NCI-H1092 treated with DMSO at 0.1 percent for 48 hours (cell line): ENCODE results near the gene SSU72.

ENCODE experiments used
- DNase-seq: peaks from one replicate; lab custom pipeline; 2025; lab: John Stamatoyannopoulos, UW

The SSU72 gene

DNA sequence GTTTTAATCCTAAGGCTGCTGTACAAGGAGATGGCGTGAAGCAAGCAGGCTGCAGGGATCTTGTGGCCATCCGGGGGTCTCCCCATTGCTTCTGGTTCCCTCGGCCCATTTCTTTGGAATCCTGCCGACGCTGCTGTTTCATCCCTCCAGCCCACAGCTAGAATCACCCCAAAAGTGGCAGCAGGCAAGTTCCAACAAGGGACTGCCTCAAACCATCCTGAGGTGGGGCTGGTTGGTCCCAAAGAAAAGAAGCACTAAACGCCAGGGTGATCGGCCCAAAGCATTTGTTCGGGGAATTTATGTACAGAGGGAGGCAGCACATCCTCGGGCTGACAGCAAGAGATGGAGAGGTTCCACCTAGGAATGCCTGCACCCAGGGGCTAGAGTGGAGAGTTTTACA lies 36.1 kb upstream of the SSU72 start:
- DNase-seq, result no peak

DNA sequence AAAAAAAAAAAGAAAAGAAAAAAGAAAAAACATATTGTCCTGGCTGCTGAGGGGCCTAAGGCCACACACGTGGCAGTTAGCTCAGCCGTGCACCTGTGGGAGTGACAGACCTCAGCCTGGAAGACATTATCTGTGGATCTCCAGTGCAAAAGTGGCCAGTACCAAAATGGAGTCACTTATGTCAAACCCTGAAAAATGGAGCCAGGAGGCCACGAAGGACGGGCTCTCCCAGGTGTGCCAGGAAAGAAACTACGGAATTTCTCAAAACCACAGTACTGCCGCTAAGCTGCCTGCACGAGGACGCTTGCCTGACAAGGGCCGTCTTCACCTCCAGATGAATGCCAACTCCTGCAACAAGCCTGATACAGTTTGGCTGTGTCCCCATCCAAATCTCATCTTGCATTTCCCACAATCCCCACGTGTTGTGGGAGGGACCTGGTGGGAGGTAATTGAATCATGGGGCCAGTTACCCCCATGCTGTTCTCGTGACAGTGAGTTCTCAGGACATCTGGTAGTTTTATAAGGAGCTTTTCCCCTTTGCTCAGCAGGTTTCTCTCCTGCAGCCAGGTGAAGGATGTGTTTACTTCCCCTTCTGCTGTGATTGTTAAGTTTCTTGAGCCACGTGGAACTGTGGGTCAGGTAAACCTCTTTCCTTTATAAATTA lies 35.3 kb upstream of the SSU72 start:
- DNase-seq, result no peak

DNA sequence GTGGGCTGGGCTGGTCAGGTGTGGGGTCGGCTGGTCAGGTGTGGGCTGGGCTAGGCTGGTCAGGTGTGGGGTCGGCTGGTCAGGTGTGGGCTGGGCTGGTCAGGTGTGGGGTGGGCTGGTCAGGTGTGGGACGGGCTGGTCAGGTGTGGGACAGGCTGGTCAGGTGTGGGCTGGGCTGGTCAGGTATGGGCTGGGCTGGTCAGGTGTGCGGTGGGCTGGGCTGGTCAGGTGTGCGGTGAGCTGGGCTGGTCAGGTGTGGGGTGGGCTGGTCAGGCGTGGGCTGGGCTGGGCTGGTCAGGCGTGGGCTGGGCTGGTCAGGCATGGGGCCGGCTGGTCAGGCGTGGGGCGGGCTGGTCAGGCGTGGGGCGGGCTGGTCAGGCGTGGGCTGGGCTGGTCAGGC lies 31.6 kb upstream of the SSU72 start:
- no peak for DNase-seq

DNA sequence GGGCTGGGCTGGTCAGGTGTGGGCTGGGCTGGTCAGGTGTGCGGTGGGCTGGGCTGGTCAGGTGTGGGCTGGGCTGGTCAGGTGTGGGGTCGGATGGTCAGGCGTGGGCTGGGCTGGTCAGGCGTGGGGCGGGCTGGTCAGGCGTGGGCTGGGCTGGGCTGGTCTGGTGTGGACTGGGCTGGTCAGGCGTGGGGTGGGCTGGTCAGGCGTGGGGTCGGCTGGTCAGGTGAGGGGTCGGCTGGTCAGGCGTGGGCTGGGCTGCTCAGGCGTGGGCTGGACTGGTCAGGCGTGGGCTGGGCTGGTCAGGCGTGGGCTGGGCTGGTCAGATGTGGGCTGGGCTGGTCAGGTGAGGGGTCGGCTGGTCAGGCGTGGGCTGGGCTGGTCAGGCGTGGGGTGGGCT lies 31.1 kb upstream of the SSU72 start:
- DNase-seq, result no peak

DNA sequence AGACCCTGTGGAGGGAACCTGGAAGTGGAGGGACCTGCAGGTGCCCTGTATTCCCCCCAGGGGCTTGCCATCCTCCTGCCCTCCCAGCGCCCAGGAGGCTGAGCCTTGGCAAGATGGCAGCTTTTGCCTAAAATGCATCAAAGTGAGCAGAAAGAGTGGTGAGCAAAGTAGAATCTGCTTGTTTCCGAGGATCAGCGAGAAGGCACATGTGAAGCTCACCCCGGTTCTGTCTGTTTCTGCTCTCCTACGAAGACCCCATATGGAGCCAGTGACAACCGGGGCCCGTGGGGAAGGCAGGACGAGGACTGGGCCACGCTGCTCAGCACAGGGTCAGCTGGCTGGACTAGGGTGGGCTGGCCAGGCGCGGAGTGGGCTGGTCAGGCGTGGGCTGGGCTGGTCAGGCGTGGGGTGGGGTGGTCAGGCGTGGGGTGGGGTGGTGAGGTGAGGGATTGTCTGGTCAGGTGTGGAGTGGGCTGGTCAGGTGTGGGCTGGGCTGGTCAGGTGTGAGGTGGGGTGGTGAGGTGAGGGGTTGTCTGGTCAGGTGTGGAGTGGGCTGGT lies 30.4 kb upstream of the SSU72 start:
- DNase-seq, result no peak

DNA sequence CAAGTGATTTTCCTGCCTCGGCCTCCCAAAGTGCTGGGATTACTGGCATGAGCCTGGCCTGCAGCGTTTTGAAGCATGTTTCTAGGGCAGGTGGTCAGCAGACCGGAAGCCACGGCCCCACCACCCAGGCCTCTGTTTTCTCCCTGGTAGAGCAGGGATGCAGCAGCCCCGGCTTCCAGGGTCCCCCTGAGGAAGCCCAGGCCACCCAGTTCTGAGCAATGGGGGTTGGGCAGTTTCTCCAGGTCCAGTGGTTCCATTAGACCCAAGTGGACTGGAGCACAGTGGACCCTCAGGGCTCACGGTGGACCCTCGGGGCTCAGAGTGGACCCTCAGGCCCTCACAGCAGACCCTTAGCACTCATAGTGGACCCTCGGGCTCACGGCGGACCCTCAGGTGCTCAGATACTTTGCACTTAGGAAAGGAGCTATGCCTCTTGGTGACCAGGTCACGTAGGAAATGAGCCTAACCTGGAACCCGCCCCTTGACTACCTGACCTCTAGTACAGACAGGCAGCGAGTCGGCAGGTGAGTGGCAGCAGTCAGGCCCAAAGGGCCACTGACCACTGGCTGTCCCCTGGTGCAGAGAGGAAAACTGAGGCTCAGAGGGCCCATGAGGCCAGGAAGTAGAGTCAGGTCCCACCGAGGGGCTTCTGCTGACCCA lies 29.8 kb upstream of the SSU72 start:
- no peak for DNase-seq

DNA sequence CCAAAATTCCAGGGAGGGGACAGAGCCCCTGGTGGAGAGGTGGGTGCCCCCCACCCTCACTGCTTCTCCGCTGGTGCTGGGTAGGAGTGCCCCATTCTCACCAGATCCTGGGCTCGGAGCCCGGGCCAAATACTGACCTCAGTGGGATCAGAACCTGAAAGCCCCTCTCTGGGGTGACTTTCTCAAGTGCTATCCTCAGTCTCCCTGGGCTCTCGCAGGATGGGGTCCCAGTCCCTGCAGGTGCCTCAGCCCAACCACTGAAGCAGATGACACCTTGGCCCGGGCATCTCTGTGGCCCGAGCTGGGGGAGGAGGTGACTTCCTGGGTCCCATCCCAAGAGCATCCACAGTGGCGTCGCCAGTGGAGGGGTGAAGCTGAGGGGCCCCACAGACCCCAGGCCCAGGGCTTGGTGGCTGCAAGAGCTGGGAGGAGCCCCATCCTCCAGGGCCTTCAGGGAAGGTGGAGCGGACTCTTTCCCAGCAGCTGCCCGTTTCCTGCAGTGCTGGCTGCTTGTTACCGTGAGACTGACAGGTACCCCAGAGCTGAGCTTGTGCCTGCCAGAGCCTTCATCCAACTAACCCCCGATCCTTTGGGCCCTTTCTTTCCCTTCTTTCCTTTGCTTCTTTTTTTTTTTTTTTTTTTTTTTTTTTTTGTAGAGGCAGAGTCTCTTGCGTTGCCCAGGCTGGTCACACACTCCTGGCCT lies 29.2 kb upstream of the SSU72 start:
- DNase-seq, result no peak

DNA sequence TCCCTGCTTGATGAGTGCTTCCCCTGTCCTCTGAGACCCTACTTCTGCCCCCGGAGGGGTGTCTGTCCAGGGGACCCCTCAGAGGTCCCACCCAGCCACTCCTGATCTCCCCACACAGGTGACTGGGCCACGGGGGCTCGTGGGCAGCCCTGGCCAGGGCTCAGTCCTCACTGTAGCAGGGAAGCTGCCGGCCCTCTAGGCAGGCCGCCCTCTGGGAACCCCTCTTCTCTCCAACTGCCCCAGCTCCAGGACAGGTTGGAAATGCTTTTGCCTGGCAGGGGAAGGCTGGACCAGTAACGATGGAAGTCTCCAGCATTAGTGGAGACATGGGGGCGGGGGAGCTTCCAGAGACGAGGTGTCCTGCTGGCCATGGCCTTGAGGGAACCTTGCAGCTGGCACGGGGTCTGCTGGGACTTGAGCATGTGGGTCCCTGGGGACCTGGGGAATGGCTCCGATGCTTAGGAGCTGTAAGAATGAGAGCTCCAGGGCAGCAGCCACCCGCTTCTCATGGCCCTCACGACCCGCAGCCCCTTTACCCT lies 28.4 kb upstream of the SSU72 start:
- no peak for DNase-seq

DNA sequence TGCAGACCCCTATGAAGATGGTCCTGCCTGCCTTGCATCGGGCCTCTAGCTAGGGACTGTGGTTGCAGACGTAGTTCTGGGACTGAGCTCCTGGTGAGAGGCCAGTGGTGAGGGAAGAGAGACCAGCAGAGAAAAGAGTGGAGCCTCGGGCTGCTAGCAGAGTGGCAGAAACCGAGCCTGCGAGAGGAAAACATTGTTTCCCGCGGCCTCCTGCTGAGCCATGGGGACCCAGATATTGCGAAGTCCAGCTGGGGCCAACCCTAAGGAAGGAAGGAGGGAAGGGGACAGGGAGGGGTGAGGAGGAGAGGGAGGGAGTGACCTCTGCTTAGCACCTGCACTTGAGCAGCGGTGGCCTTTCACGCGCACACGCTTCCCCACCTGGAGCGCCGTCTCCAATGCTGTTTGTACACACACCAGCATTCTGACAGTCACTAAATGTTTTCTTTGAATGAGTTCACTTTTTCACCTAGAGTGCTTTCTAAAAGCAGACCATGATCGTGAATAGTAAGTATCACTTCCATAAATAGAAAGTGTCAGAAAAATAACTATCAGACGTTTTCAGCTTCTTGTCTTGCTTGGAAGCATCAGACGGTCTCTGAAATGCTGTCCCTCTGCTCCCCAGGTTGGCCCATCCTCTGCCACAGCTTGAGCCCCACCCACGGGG lies 27.8 kb upstream of the SSU72 start:
- DNase-seq, result no peak

DNA sequence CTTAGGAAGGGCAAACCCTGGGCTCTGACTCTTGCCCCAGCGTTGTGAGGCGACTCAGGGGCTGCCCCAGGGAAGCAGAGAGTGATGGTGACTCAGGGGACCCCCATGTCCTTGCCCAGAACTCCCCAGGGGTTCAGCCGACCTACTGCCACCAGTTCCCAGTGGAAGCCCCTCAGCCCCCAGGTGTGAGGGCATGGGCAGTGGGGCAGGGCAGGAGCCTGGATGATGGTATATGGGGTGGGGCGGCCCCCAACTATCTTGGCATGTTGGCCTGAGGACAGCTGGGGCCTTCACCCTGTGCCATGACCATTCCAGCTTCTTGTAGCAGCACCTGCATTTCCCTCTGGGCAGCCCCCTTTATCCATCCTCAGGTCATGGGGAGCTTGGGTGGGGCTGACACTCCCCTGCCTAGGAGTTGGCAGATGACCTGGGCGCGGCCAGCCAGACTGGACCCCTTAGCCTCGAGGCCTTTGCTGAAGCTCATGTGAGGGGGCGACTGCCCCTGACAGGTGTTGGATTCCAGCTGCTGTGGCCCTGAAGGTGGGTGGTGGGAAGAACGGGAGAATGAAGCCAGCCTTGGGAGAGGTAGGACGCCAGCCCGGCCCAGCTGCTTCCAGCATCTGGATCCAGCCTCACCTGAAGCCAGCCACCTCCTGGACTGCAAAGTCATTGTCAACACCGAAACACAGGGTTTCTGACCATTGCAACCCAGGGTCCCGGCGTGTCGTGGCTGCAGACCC lies 27.1 kb upstream of the SSU72 start:
- no peak for DNase-seq

DNA sequence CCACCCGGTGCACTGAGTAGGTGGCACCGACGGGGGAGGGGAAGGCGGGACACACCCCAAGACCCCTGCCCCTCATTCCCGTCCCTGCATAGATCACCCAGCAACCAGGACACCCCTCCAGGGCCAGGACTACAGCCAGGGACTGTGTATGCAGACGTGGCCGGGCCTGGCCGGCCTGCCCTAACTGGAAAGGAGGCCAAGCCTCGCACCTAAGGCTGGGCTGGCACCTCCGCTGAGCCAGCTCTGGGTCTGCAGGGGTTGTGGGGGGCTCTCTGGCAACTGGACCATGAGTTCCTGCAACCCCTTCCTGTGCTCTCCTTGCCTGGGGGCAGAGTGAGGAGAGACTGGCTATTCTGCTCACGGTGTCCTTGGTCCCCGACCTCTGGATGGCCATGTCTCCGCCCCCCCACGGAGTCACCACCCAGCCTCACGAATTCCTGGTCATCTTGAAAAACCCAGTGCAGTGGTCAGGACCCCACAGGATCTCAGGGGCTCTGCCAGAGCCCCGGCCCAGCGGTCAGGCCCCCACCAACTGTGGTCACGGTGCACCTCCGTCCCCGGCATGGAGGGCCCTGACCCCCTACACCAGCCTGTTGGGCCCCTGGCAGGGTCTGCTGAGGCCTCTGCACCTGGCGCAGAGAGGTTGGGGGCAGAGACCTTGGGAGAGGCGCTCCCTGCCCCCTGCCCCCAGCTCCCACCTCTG lies 26.3 kb upstream of the SSU72 start:
- DNase-seq, result no peak

DNA sequence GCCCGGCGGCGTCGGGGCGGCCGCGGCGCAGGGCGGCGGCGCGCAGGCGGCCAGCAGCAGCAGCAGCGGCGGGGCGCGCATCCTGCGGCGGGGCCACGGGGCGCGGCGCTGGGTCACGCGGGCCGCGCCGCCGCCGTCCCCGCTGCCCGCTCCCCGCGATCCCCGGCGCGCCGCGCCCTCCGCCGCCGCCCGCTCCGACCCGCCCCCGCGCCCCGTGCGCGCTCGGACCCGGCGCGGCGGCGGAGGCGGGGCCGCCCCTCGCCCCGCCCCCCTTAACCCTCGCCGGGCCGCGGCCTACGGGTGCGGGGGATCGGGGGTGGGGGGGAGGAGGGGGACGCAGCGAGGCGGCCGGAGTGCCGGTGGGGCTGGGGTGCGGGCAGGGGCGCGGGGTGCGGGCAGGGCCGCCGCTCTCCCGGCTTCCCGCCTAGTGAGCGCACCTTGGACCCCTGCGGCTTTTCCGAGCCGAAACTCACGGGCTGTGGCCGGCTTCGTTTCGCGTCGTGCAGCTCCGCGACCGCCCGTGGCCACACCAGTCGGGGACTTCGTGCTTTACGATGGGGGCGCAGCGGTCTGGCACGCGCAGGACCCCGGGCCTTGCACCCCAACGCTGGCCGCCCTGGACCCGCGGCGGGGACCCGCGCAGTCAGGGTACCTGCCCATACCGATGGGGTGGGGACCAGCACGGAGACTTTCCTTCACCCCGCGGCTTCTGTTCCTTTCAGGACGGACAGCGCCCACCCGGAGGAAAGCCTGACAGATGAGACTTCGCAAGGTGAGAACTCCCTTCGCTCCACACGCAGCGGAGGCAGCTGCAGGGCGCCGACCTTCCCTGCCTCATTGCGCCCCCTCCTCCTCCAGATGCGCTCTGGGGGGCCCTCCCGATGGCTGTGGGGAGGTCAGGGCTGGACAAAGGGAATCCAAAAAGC lies 25.5 kb upstream of the SSU72 start, which contains the start of gene FNDC10:
Gene FNDC10, minus strand, starts transcription at position 201 of the 926 bp plus-strand sequence. Its CDS starts 120 bp downstream, at position 81.
- DNase-seq, result no peak

DNA sequence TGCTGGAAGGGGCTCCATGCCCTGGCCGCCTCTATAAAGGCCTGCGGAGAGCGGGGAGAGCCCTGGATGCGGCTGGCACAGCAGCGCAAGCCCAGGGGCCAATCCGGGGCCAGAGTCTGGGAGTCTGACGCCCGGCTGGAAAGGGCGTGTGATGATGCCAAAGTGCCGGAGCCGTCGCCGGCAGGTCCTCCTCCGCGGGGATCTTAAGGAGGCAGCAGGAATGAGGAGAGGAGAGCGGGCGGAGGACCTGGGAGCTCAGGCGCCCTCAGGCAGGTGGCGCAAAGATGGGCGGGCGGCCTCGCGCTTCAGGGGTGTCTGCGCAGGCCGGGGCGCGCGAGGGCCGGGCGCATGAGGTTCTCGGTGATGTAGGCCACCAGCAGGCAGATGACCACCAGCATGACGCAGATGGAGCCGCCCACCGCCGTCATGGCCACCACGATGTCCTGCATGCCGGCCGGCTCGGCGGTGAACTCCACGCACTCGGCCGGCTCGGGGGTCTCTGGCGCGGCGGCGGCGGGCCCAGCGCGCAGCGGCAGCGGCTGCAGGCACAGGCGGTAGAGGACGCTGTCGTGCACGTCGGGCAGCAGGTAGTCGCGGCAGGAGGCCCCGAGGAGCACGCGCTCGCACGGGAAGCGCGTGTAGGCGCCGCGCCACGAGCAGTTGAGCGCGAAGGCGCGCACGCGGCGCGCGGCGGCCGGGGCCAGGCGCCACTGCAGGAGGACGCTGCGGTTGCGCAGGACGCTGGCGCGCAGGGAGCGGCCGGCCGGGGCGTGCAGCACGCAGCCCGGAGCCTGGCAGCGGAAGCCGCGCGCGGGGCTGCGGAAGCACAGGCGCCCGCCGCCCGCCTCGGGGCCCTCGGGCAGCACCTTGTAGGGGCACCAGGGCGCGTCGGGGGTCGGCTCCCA lies 24.6 kb upstream of the SSU72 start:
- no peak for DNase-seq

DNA sequence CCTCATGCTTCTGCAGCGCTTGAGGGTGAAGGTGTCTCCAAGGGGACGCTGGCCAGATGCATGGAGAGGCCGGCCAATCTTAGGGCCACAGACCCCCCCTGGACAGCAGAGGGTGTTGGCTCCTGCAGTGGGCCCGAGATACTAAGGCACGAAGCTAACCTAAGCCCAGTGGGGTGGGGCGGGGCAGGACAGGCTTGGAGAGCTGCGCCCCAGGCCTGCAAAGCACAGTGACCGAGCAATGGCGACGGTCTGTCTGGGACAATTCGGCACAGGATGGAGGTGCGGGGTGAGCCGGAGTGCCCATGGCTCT lies 24.0 kb upstream of the SSU72 start:
- DNase-seq, result no peak

DNA sequence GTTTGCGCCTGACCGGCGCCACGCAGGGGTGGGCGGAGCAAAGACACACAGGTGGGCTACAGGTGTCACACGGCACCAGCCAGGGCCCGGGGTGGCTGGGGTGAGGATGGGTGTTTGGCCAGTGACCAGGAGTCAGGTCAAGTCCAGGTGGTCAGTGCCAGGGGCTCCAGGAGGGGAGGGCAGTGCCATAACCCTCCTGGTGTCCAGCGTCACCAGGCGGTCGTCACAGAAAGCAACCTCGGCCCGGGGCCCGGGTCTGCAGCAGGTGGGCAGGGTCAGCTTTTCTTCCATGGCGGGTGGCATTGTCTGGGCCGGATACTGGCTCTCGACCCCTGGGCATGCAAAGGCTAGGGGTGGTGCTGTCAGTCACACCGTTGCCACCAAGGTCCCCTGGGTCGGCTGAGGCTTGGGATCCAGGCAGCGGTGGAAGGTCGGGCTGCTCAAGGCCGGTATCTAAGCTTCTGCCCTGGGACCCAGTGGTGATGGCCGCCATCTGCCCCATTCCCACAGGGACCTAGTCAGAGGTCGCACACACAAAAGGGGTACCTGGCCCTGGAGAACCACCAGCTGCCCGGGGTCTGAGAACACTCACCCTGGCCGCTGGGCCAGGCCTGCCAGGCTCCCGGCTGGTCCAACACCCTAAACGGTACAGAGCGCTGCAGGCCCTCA lies 23.5 kb upstream of the SSU72 start:
- DNase-seq, result no peak

DNA sequence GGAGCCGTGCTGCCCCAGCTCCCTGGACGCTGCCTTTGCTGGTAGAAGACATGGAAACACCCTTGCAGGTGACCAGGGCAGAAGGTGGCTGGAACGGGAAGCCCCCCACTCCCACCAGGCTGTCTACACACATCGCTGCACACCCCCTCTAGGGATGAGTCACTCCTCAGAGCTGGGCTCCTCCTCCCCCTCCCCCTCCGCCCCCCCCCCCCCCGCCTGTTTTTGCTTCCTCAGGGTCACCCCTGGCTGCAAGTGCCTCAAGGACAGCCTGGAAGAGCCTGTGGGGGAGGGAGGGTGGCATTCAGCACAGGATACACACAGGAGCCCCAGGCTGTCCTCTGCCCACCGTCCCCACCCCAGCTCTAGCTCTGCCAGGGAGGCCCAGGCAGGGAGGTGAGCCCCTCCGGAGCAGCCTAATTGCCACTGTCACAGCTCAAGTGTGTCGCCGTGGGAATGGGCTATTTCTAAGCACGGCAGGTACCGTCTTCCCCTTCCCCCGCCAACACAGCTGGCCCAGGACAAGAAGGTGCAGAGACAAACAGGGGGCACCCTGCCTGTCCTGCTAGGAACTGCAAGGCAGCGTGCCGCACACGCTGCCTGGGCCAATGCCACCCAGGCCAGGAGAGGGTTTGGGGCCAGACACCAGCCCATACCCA lies 22.7 kb upstream of the SSU72 start:
- no peak for DNase-seq

DNA sequence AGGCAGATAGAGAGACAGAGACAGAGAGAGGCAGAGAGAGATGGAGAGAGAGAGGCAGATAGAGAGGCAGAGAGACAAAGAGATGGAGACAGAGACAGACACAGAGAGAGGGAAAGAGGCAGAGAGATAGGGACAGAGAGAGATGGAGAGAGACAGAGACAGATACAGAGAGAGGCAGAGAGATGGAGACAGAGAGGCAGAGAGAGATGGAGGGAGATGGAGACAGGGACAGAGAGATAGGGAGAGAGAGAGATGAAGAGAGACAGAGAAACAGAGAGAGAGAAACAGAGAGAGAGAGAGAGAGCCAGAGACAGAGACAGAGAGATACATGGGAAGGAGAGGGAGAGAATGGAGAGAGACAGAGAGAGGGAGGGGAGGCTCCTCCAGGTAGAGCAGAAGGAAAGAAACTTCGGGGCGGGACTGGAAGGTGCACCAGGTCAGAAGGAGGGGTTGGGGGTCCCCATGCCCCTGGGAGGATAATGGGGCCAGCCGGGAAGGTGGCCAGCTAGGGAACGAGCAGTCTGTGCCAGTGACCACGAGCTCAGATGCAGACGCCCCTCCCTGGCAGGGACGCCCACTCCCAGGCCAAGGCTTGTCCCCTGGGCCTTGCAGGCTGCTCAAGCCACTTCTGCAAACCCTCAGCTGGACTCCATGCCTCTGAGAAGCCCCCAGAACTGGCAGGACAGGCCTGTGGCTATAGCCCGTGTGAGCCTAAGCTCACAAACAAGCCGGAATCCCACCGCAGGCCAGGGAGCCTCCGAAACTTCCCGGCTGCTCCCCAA lies 22.0 kb upstream of the SSU72 start:
- DNase-seq, result no peak
